A549 (cell line): ENCODE data around the gene BICRA.

ENCODE experiments used
- CEBPB ChIP-seq, 2 experiments: fragments of >200 bp in 1 of 2; sonication (Bioruptor Twin) in 1 of 2; formaldehyde crosslinking in 1 of 2; IDR thresholded peaks; 2 replicates each; pipeline ENCODE4 v1.6.1; 2012 to 2016
- EHMT2 ChIP-seq: fragments of 200-600 bp; sonication (generic); IDR thresholded peaks from 2 replicates; pipeline ENCODE4 v1.6.1; 2016; ENCODE audit warnings: antibody characterized with exemption, low read depth, mild to moderate bottlenecking, moderate library complexity
- HOXB13 ChIP-seq: fragments of 250-450 bp; sonication (Bioruptor Pico); IDR thresholded peaks from 2 replicates; pipeline ENCODE4 v1.5.0; 2020; ENCODE audit warnings: low read depth, mild to moderate bottlenecking, moderate library complexity
- MAFK ChIP-seq: fragments of 450-650 bp; IDR thresholded peaks from 2 replicates; pipeline ENCODE4 v1.6.1; 2014; ENCODE audit not compliant: partially characterized antibody
- MYC ChIP-seq: IDR thresholded peaks from 2 replicates; pipeline ENCODE4 v1.6.1; 2012; ENCODE audit warnings: mild to moderate bottlenecking, inconsistent platforms, low read length, improper control_type of control experiment, borderline replicate concordance
- POLR2A ChIP-seq: IDR thresholded peaks from 2 replicates; pipeline ENCODE4 v1.6.1; 2012; ENCODE audit warnings: mild to moderate bottlenecking, low read length
- POLR2AphosphoS2 ChIP-seq: conservative IDR thresholded peaks from 2 replicates; pipeline ENCODE4 v1.6.1; 2012; ENCODE audit warnings: low read length, improper control_type of control experiment, inconsistent platforms
- RAD21 ChIP-seq, 2 experiments: fragments of >200 bp in 1 of 2; sonication (Bioruptor Twin) in 1 of 2; formaldehyde crosslinking in 1 of 2; IDR thresholded peaks in 1 of 2; conservative IDR thresholded peaks in 1 of 2; 2 replicates in 1 of 2; 3 replicates in 1 of 2; pipeline ENCODE4 v1.6.1; 2012 to 2018; ENCODE audit warnings: inconsistent platforms in 1 of 2
- RNF2 ChIP-seq: fragments of 200-600 bp; sonication (generic); IDR thresholded peaks from 2 replicates; pipeline ENCODE4 v1.6.1; 2016; ENCODE audit warnings: low read depth, mild to moderate bottlenecking, antibody characterized with exemption, moderate library complexity, borderline replicate concordance
- SMC3 ChIP-seq: fragments of >200 bp; sonication (Bioruptor Twin); formaldehyde crosslinking; IDR thresholded peaks from 3 replicates; pipeline ENCODE4 v1.6.1; 2018; ENCODE audit warnings: inconsistent platforms
- TF ChIP-seq, protein P1 (sequence below): IDR thresholded peaks from 2 replicates; pipeline ENCODE4 v1.6.1; 2012
- TF ChIP-seq, protein P2 (sequence below): fragments of >200 bp; sonication (Bioruptor Twin); formaldehyde crosslinking; IDR thresholded peaks from 3 replicates; pipeline ENCODE4 v1.5.1; 2016
- TF ChIP-seq, protein P3 (sequence below): fragments of 200-600 bp; sonication (generic); IDR thresholded peaks from 2 replicates; pipeline ENCODE4 v1.6.1; 2016; ENCODE audit warnings: antibody characterized with exemption, mild to moderate bottlenecking, moderate library complexity
- TF ChIP-seq, protein P4 (sequence below): IDR thresholded peaks from 2 replicates; pipeline ENCODE4 v1.6.1; 2012

DNA sequence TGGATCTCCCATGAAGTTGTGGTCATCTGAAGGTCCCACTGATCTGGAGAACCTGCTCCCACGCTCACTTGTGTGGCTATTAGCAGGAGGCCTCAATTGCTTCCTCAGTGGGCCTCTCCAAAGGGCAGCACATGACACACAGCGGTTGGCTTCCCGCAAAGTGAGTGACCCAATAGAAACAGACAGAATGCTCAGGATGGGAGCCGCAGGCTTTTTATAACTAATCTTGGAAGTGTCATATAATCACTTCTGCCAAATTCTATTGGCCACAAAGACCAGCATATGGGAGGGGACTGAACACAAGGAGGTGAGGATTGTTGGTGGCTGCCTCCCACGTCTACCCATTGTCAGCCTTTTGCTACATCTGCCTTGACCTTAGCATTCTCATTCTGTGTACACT is 82.2 kb downstream of the BICRA start:
- TF ChIP-seq MYC (no peak), HOXB13 (no peak), EHMT2 (no peak), POLR2AphosphoS2 (no peak), CEBPB (IDR thresholded peaks at IDR 0.05) (no peak), RNF2 (no peak), POLR2A (no peak), SMC3 (no peak), RAD21 (conservative IDR thresholded peaks at IDR 0.05 in 1 of 2, IDR thresholded peaks at IDR 0.05 in 1 of 2) (no peak), MAFK (no peak)
- TF ChIP-seq, protein P1, sequence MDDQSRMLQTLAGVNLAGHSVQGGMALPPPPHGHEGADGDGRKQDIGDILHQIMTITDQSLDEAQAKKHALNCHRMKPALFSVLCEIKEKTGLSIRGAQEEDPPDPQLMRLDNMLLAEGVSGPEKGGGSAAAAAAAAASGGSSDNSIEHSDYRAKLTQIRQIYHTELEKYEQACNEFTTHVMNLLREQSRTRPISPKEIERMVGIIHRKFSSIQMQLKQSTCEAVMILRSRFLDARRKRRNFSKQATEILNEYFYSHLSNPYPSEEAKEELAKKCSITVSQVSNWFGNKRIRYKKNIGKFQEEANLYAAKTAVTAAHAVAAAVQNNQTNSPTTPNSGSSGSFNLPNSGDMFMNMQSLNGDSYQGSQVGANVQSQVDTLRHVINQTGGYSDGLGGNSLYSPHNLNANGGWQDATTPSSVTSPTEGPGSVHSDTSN = no peak
- TF ChIP-seq, protein P2, sequence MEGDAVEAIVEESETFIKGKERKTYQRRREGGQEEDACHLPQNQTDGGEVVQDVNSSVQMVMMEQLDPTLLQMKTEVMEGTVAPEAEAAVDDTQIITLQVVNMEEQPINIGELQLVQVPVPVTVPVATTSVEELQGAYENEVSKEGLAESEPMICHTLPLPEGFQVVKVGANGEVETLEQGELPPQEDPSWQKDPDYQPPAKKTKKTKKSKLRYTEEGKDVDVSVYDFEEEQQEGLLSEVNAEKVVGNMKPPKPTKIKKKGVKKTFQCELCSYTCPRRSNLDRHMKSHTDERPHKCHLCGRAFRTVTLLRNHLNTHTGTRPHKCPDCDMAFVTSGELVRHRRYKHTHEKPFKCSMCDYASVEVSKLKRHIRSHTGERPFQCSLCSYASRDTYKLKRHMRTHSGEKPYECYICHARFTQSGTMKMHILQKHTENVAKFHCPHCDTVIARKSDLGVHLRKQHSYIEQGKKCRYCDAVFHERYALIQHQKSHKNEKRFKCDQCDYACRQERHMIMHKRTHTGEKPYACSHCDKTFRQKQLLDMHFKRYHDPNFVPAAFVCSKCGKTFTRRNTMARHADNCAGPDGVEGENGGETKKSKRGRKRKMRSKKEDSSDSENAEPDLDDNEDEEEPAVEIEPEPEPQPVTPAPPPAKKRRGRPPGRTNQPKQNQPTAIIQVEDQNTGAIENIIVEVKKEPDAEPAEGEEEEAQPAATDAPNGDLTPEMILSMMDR = no peak
- TF ChIP-seq, protein P3, sequence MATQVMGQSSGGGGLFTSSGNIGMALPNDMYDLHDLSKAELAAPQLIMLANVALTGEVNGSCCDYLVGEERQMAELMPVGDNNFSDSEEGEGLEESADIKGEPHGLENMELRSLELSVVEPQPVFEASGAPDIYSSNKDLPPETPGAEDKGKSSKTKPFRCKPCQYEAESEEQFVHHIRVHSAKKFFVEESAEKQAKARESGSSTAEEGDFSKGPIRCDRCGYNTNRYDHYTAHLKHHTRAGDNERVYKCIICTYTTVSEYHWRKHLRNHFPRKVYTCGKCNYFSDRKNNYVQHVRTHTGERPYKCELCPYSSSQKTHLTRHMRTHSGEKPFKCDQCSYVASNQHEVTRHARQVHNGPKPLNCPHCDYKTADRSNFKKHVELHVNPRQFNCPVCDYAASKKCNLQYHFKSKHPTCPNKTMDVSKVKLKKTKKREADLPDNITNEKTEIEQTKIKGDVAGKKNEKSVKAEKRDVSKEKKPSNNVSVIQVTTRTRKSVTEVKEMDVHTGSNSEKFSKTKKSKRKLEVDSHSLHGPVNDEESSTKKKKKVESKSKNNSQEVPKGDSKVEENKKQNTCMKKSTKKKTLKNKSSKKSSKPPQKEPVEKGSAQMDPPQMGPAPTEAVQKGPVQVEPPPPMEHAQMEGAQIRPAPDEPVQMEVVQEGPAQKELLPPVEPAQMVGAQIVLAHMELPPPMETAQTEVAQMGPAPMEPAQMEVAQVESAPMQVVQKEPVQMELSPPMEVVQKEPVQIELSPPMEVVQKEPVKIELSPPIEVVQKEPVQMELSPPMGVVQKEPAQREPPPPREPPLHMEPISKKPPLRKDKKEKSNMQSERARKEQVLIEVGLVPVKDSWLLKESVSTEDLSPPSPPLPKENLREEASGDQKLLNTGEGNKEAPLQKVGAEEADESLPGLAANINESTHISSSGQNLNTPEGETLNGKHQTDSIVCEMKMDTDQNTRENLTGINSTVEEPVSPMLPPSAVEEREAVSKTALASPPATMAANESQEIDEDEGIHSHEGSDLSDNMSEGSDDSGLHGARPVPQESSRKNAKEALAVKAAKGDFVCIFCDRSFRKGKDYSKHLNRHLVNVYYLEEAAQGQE = no peak
- TF ChIP-seq, protein P4, sequence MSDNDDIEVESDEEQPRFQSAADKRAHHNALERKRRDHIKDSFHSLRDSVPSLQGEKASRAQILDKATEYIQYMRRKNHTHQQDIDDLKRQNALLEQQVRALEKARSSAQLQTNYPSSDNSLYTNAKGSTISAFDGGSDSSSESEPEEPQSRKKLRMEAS = no peak
